Activated CD4-positive, alpha-beta T cell treated with anti-CD3 and anti-CD28 coated beads, Interleukin-2, amount 50 U/mL, for 1 hour (primary cell): ENCODE measurements around the gene TSC2.
A peak's percentile ranks its signal among the peaks of the same experiment; 100 is the strongest.
"Not testable (repeated sequence)": the region's sequence is repeated elsewhere in the genome, so short reads cannot be mapped to it uniquely, and the experiment has no call there.

ENCODE experiments used
- DNase-seq: peaks from one replicate; pipeline ENCODE4 v3.0.0-alpha.2; 2020

The TSC2 gene

DNA sequence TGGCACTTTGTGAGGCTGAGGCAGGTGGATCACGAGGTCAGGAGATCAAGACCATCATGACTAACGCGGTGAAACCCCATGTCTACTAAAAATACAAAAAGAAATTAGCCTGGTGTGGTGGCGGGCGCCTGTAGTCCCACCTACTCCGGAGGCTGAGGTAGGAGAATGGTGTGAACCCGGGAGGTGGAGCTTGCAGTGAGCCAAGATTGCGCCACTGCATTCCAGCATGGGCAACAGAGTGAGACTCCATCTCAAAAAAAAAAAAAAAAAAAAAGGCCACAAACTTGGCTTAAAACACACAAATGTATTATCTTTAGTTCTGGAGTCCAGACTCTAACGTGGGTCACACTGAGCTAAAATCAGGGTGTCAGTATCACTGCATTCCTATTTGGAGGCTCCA, 36.1 kb upstream of the TSC2 start:
- not testable (repeated sequence) for DNase-seq

GRCh38 chr16:2013527-2013926, 34.3 kb upstream of the TSC2 start:
- no peak for DNase-seq

DNA sequence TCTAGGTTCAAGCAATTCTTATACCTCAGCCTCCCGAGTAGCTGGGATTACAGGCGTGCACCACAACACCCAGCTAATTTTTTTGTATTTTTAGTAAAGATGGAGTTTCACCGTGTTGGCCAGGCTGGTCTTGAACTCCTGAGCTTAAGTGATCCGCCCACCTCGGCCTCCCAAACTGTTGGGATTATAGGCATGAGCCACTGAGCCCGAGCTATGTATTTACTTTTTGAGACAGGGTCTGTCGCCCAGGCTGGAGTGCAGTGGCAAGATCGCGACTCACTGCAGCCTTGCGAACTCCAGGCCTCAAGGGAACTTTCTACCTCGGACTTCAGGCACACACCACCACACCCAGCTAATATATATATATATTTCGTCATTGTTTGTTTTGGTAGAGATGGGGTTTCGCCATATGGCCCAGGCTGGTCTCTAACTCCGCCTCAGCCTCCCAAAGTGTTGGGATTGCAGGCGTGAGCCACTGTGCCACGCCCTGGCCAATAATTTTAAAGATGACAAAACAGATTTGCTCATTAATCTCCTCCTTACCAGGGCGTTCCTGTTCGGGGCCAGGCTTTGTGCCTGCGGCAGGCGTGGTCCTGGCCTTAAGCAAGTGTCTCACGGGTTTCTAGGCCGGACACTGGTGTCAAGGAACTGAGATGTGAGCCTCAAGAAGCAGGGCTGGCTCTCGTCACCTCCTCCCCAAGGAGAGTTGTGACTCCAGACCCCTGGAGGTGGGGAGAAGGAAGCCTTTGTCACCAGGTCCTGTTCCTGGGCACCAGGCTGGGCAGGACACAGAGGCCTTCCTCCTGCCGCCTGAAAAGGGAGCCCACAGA, 32.5 kb upstream of the TSC2 start:
- no peak for DNase-seq

GRCh38 chr16:2015947-2016208, 31.9 kb upstream of the TSC2 start:
- DNase-seq = no peak

DNA sequence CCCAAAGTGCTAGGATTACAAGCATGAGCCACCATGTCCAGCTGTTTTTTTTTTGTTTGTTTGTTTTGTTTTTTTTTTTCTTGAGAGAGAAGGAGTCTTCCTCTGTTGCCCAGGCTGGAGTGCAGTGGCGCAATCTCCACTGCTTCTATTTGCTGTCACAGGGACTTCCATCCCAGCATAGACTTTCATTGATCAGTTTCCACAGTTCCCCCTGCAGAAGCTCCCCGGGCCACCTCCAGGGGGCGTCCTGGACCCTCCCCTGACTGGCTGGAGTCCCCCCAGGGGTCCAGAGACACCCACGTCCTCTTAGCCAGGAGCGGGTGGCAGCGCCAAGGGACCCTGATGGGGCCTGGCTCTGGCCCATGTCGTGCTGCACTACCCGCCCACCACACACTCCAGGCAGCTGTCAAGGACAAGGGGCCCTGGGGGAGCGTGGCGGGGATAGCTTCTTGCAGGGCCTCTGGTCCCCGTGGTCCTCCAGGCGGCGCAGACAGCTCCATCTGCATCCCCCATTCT, 31.3 kb upstream of the TSC2 start:
- DNase-seq = no peak

GRCh38 chr16:2019518-2019920, 28.3 kb upstream of the TSC2 start, which contains the start of gene NPW:
Gene NPW, plus strand, starts transcription at chr16:2019785.
- no peak for DNase-seq

- no peak for DNase-seq
These were observed 27.6 kb upstream of the TSC2 start for GRCh38 chr16:2019921-2020831.

- DNase-seq = no peak
These were observed 25.1 kb upstream of the TSC2 start for GRCh38 chr16:2022723-2023091.

DNA sequence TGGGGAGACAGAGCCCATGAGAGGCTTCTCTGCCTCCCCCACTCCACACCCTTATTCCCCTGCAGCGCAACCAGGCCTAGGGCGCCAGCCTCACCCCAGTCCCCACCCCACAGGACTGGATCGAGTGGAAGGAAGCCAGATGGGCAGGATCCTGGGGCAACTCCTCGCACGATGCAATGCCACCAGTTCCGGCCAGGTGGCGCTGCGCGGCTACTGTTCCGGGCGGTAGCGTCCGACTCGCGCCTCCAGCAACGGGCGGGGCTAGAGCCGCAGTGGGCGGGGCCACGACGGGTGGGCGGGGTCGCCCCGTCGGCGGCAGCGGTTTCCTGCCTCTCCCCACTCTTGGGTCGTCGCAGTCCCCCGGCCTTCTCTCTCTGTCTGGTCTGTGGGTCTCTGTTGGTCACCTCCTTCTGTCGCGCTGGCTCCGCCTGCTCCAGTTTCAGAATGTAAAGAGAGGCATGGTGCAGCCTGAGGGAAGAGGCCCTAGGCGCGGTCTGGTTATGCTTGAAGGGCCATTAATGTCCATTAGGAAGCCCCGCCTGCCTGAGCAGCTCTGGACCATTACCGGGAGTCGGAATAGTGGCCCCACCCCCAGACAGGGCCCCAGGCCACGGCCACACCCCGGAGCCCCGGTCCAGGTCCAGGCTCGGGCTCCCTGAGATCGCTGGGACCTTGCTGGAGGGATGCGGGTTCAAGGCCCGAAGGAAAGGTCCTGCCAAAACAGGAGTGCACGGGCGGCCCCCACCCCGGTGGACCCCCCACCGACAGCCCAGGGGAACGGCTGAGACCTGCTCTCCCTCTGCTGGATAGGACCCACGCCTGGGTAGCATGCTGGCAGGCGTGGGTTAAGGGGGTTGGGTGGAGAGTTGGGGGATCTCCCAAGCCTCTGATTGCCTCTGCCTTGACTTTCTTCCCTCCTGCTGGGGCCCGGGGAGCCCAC, 24.4 kb upstream of the TSC2 start:
- DNase-seq = peak; percentile 95

DNA sequence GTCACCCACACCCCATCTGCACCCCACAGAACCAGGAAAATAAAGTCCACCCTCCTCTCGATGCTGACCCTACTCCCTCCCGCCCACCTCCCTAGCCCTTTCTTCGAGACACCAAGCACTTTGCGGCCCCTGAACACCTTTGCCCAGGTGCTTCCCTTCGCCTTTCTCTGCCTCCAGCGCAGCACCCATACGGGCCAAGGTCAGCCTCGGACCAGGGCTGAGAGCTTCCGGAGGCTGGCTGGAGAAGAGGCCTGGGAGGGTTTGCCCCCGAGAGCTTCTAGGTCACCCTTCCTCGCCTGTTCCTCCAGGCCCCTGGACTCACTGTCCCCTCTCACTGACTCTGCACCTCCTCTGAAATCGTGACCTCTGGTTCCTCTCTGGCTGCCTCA, 23.8 kb upstream of the TSC2 start:
- DNase-seq = no peak

DNA sequence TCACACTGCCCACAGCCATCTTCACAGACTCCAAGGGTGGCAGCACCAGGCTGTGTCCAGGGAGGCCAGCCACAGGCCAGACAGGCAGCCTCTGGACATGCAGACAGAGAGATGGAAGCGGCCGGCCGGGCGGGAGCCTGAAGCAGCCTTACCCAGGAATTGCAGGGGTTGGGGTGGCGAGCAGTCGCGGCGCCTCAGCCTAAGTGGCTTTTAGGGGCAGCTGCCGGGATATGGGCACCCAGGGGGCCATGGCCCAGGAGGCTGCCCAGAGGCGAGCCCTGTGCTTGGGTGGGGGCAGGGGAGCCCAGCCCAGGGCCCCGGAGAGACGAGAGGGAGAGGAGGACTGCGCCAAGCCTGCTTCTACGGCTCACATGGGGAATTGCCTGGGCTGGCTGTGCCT, 22.5 kb upstream of the TSC2 start:
- no peak for DNase-seq

GRCh38 chr16:2025878-2026460, 21.8 kb upstream of the TSC2 start:
- no peak for DNase-seq

GRCh38 chr16:2026461-2027023, 21.2 kb upstream of the TSC2 start, which contains the start of gene NHERF2:
Gene NHERF2, plus strand, starts transcription at chr16:2026902. Its CDS starts 104 bp downstream, at chr16:2027006.
- no peak for DNase-seq

- DNase-seq = no peak
These were observed 20.5 kb upstream of the TSC2 start for GRCh38 chr16:2027024-2028010.

DNA sequence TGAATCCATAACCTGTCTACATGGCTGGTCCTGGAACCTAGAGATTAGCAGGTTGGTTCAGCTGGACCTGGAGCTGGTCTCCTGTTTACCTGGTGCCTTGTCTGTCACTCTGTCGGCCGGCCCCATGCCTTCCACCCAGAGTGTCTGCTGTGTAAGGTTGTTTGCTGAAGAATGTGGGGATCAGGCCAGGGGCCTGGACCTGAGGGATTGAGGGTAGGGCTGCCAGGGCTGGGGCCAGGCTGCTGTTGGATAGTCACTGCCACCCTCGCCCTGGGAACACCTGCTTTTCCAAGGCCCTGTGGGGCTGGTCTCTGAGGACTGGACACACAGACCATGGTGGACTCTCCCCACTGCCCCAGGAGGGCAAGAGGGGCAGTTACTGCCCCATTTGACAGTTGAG, 19.6 kb upstream of the TSC2 start:
- no peak for DNase-seq

GRCh38 chr16:2028620-2029220, 19.1 kb upstream of the TSC2 start:
- no peak for DNase-seq

DNA sequence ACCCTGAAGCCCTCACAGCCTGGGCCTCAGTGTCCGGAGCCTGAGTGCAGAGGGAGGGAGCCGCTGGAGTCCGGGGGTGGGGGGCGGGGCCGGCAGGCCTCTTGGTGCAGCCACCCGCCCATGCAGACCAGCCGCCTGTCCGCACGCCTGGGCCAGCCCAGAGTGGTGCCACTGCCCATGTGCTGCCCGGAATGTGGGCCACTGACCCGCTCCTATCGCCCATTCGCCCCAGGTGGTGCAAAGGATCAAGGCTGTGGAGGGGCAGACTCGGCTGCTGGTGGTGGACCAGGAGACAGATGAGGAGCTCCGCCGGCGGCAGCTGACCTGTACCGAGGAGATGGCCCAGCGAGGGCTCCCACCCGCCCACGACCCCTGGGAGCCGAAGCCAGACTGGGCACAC, 18.4 kb upstream of the TSC2 start:
- DNase-seq = no peak

DNA sequence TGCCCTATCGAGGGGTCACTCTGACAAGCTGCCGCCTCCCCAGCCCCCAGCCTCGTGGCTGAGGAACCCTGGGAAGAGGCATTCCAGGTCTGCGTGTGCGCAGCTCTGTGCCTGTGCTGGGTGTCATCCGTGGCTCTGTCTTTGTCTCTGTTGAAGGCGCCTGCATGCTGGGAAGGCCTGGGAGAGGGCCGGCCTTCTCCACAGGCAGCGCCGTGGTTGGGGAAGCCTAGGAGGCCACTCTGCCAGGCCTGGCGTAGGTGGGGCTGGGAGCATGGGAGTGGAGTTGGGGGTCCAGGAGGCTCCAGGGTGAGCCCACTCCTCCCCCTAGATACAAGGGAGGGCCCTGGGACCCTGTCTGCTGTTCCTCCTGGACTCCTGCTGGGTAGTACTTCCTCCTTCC, 17.7 kb upstream of the TSC2 start:
- DNase-seq = no peak

GRCh38 chr16:2031081-2031577, 16.7 kb upstream of the TSC2 start:
- no peak for DNase-seq
